Endothelial cell of umbilical vein (primary cell): ENCODE data around the gene TSPAN9. TPM values are rescaled to one million over a fixed set of nuclear protein-coding genes. Genes with fewer than 3 reads are reported as not detected.

Source experiments
- BruUV-seq: library from RNA; stranded (reverse); fragments of 400-500 nt; replicated peaks from 2 replicates; lab custom pipeline; 2021; lab: Mats Ljungman, UMichigan
- CTCF ChIA-PET: fragments of 300-600, 350-600 bp; sonication (Branson Sonifier 250); formaldehyde crosslinking; loops from one replicate; lab custom pipeline; 2021; ENCODE audit warnings: antibody characterized with exemption, inconsistent platforms; lab: Charles Lee
- POLR2A ChIA-PET: fragments of 300-600, 350-600 bp; sonication (Branson Sonifier 250); formaldehyde crosslinking; loops from one replicate; lab custom pipeline; 2021; ENCODE audit warnings: antibody characterized with exemption, inconsistent platforms; lab: Charles Lee
- DNase-seq: peaks from one replicate; pipeline ENCODE4 v3.0.0-alpha.2; 2011; ENCODE audit warnings: low read depth, low spot score
- FAIRE-seq: peaks from 2 replicates; lab custom pipeline; 2011; peaks lifted over from hg19 to GRCh38; lab: Jason Lieb, UNC
- H2AFZ ChIP-seq: 2 replicates; pipeline ENCODE4 v1.6.0; 2012; ENCODE audit warnings: low read depth, low read length, control low read depth, inconsistent platforms
- H3K27ac ChIP-seq: 2 replicates; pipeline ENCODE4 v1.5.1; 2011; ENCODE audit warnings: low read depth, mild to moderate bottlenecking, control low read depth, low read length, moderate library complexity; ENCODE audit not compliant: insufficient read depth
- H3K27me3 ChIP-seq, 2 experiments: 2 replicates each; pipeline versions ENCODE4 v1.6.0 to v1.6.1; 2011; ENCODE audit warnings: low read length in 2 of 2, mixed read lengths in 1 of 2; ENCODE audit not compliant: control insufficient read depth in 2 of 2, insufficient read depth in 2 of 2
- H3K36me3 ChIP-seq, 2 experiments: 2 replicates in 1 of 2; 3 replicates in 1 of 2; pipeline ENCODE4 v1.5.1; 2011; ENCODE audit warnings: low read length in 2 of 2, mild to moderate bottlenecking in 1 of 2, moderate library complexity in 1 of 2; ENCODE audit not compliant: control insufficient read depth in 2 of 2, insufficient read depth in 2 of 2; ENCODE audit errors: extremely low read depth in 1 of 2
- H3K4me1 ChIP-seq: 3 replicates; pipeline ENCODE4 v1.5.1; 2011; ENCODE audit warnings: mild to moderate bottlenecking, low read length; ENCODE audit not compliant: control insufficient read depth, insufficient read depth; ENCODE audit errors: extremely low read depth
- H3K4me2 ChIP-seq: 2 replicates; pipeline ENCODE4 v1.6.1; 2011; ENCODE audit warnings: low read length, control low read depth, mixed read lengths; ENCODE audit not compliant: insufficient read depth
- H3K4me3 ChIP-seq, 3 experiments: fragments of 200-600 bp in 1 of 3; sonication (generic), shearing (Covaris generic) in 1 of 3; replicated peaks in 1 of 3; 2 replicates each; pipeline ENCODE4 v1.5.1; 2011 to 2016; ENCODE audit warnings: control low read depth in 3 of 3, low read length in 3 of 3, mild to moderate bottlenecking in 2 of 3, inconsistent platforms in 1 of 3, low read depth in 1 of 3, moderate library complexity in 1 of 3; ENCODE audit not compliant: insufficient read depth in 1 of 3
- H3K79me2 ChIP-seq: 2 replicates; pipeline ENCODE4 v1.6.0; 2012; ENCODE audit warnings: low read length, inconsistent platforms; ENCODE audit not compliant: control insufficient read depth, insufficient read depth
- H3K9ac ChIP-seq: replicated peaks from 2 replicates; pipeline ENCODE3; 2011; ENCODE audit warnings: low read length, control low read depth; ENCODE audit not compliant: insufficient read depth; ENCODE audit errors: extremely low read depth
- H3K9me1 ChIP-seq: replicated peaks from 3 replicates; pipeline ENCODE4 v1.6.0; 2011; ENCODE audit warnings: mild to moderate bottlenecking, low read length; ENCODE audit not compliant: control insufficient read depth, insufficient read depth; ENCODE audit errors: extremely low read depth
- H3K9me3 ChIP-seq: replicated peaks from 2 replicates; pipeline ENCODE4 v1.5.1; 2012; ENCODE audit warnings: low read length, inconsistent platforms; ENCODE audit not compliant: control insufficient read depth, insufficient read depth
- H4K20me1 ChIP-seq: replicated peaks from 2 replicates; pipeline ENCODE3; 2011; ENCODE audit warnings: mild to moderate bottlenecking, low read length; ENCODE audit not compliant: control insufficient read depth, insufficient read depth; ENCODE audit errors: extremely low read depth
- CTCF ChIP-seq, 2 donors: IDR thresholded peaks; 1 replicate in 1 of 2; 2 replicates in 1 of 2; pipeline ENCODE4 v1.5.1; 2011; ENCODE audit warnings: low read length in 2 of 2, mild to moderate bottlenecking in 2 of 2, moderate library complexity in 2 of 2, control low read depth in 1 of 2, inconsistent platforms in 1 of 2, low read depth in 1 of 2; ENCODE audit not compliant: insufficient read depth in 1 of 2; ENCODE audit errors: extremely low read depth in 1 of 2
- EZH2 ChIP-seq: IDR thresholded peaks from 2 replicates; pipeline ENCODE4 v1.6.1; 2012; ENCODE audit warnings: borderline replicate concordance, low read depth, mild to moderate bottlenecking, moderate library complexity, low read length, inconsistent platforms; ENCODE audit not compliant: severe bottlenecking
- FOS ChIP-seq: IDR thresholded peaks from 2 replicates; pipeline ENCODE4 v1.6.1; 2011; ENCODE audit warnings: mild to moderate bottlenecking, low read length, moderate library complexity, borderline replicate concordance; ENCODE audit not compliant: insufficient read depth
- GATA2 ChIP-seq: IDR thresholded peaks from 2 replicates; pipeline ENCODE4 v1.7.0; 2011; ENCODE audit warnings: low read depth, mild to moderate bottlenecking, moderate library complexity, mixed read lengths, low read length; ENCODE audit not compliant: insufficient read length, insufficient read depth
- JUN ChIP-seq: IDR thresholded peaks from 2 replicates; pipeline ENCODE4 v1.6.1; 2011; ENCODE audit warnings: borderline replicate concordance, low read depth; ENCODE audit not compliant: insufficient read length, insufficient read depth
- MAX ChIP-seq: IDR thresholded peaks from 2 replicates; pipeline ENCODE4 v1.6.1; 2011; ENCODE audit not compliant: insufficient read depth, insufficient read length
- MYC ChIP-seq: IDR thresholded peaks from one replicate; pipeline ENCODE4 v1.6.1; 2011; ENCODE audit warnings: mild to moderate bottlenecking, low read depth, low read length
- POLR2A ChIP-seq: IDR thresholded peaks from 2 replicates; pipeline ENCODE4 v1.6.1; 2012; ENCODE audit warnings: low read depth, mild to moderate bottlenecking, control low read depth, low read length
- POLR2AphosphoS5 ChIP-seq: IDR thresholded peaks from 2 replicates; pipeline ENCODE4 v1.6.1; 2012; ENCODE audit warnings: low read depth, mild to moderate bottlenecking, control low read depth, low read length, moderate library complexity; ENCODE audit not compliant: insufficient read depth
- dilution Hi-C: fragments of 300-500 bp; cut with MboI; formaldehyde crosslinking; loops from one replicate; pipeline ENCODE4 v1.15.0; 2019; ENCODE audit warnings: low sequenced_read_pairs; ENCODE audit not compliant: extremely low pct_ligation_motif_present
- intact Hi-C: fragments of 100-400 bp; cut with micrococcal nuclease; formaldehyde crosslinking; loops from one replicate; pipeline ENCODE4 v1.10.0; 2022
- polyA plus RNA-seq, 4 experiments: library from polyadenylated mRNA; depleted of rRNA in 3 of 4; stranded (reverse) in 3 of 4; unstranded in 1 of 4; fragments of >200 nt; gene quantifications; 2 replicates each; pipeline versions ENCODE4 v1.2.1 to v1.2.3, GENCODE V29; 2011 to 2012; ENCODE audit warnings: missing spikeins in 1 of 4
- total RNA-seq: library from RNA; stranded (reverse); gene quantifications from 2 replicates; pipeline ENCODE4 v1.2.3, GENCODE V29; 2021

Gene TSPAN9
- total and polyA plus RNA-seq, 2 donors (not counting 3 experiments of a cell fraction or from before 2014, with no cell fraction given) = 43.3 to 66.8 TPM

GRCh38 chr12:3328571-3328970, 251.4 kb downstream of the TSPAN9 start:
- no peaks in the 10 kb centered on the region for H3K9me3 ChIP-seq
- no peaks in the 10 kb centered on the region for H4K20me1 ChIP-seq
- ChIA-PET POLR2A (no interaction called here), CTCF (interaction anchor here (1.6 kb wide), 1 partner anchor 15 kb away, joined by 5 read pairs; no protein-coding TSS in a partner anchor)
- H3K79me2 ChIP-seq = no peaks in the 10 kb centered on the region
- FAIRE-seq (no peak), DNase-seq (no peak)
- H3K9me1 ChIP-seq = no peaks in the 10 kb centered on the region
- H3K36me3 ChIP-seq = no peaks in the 10 kb centered on the region
- no peaks in the 10 kb centered on the region for H3K4me1 ChIP-seq
- H3K27ac ChIP-seq = no peak overlapping the region
- H3K4me3 ChIP-seq = no peak overlapping the region
- dilution Hi-C loops = no loop called here
- no TSS peak for BruUV-seq
- peaks cover 0 to 2% of the 10 kb centered on the region in 2 experiments for H3K27me3 ChIP-seq
- H3K9ac ChIP-seq = no peak overlapping the region
- H3K4me2 ChIP-seq = no peak overlapping the region
- intact Hi-C loops = no loop called here
- H2AFZ ChIP-seq = no peak overlapping the region
- no peak for TF ChIP-seq MYC
- no peak for TF ChIP-seq MAX
- TF ChIP-seq POLR2A = no peak
- TF ChIP-seq GATA2 = no peak
- no peak for TF ChIP-seq CTCF (IDR thresholded peaks at IDR 0.05; ENCODE audit: extremely low read depth in 1 of 2, insufficient read depth in 1 of 2, low read depth in 1 of 2, low read length in 2 of 2)
- TF ChIP-seq EZH2 = no peak
- TF ChIP-seq POLR2AphosphoS5 = no peak
- TF ChIP-seq JUN = no peak
- TF ChIP-seq FOS = no peak
